K562 treated with DMSO at 1 percent for 12 hours (cell line): ENCODE results near the gene GCN1. TPM values are rescaled to one million over a fixed set of nuclear protein-coding genes. Genes with fewer than 3 reads are reported as not detected.

Experiments used
- total RNA-seq: library from RNA; unstranded; fragments of 300-600 nt; gene quantifications from 2 replicates; pipeline ENCODE4 v1.2.3, GENCODE V29; 2022; ENCODE audit not compliant: insufficient read depth

The GCN1 gene, protein sequence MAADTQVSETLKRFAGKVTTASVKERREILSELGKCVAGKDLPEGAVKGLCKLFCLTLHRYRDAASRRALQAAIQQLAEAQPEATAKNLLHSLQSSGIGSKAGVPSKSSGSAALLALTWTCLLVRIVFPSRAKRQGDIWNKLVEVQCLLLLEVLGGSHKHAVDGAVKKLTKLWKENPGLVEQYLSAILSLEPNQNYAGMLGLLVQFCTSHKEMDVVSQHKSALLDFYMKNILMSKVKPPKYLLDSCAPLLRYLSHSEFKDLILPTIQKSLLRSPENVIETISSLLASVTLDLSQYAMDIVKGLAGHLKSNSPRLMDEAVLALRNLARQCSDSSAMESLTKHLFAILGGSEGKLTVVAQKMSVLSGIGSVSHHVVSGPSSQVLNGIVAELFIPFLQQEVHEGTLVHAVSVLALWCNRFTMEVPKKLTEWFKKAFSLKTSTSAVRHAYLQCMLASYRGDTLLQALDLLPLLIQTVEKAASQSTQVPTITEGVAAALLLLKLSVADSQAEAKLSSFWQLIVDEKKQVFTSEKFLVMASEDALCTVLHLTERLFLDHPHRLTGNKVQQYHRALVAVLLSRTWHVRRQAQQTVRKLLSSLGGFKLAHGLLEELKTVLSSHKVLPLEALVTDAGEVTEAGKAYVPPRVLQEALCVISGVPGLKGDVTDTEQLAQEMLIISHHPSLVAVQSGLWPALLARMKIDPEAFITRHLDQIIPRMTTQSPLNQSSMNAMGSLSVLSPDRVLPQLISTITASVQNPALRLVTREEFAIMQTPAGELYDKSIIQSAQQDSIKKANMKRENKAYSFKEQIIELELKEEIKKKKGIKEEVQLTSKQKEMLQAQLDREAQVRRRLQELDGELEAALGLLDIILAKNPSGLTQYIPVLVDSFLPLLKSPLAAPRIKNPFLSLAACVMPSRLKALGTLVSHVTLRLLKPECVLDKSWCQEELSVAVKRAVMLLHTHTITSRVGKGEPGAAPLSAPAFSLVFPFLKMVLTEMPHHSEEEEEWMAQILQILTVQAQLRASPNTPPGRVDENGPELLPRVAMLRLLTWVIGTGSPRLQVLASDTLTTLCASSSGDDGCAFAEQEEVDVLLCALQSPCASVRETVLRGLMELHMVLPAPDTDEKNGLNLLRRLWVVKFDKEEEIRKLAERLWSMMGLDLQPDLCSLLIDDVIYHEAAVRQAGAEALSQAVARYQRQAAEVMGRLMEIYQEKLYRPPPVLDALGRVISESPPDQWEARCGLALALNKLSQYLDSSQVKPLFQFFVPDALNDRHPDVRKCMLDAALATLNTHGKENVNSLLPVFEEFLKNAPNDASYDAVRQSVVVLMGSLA (N-terminal part only)
- total RNA-seq = 18.3 and 78.5 TPM in 2 replicates

DNA sequence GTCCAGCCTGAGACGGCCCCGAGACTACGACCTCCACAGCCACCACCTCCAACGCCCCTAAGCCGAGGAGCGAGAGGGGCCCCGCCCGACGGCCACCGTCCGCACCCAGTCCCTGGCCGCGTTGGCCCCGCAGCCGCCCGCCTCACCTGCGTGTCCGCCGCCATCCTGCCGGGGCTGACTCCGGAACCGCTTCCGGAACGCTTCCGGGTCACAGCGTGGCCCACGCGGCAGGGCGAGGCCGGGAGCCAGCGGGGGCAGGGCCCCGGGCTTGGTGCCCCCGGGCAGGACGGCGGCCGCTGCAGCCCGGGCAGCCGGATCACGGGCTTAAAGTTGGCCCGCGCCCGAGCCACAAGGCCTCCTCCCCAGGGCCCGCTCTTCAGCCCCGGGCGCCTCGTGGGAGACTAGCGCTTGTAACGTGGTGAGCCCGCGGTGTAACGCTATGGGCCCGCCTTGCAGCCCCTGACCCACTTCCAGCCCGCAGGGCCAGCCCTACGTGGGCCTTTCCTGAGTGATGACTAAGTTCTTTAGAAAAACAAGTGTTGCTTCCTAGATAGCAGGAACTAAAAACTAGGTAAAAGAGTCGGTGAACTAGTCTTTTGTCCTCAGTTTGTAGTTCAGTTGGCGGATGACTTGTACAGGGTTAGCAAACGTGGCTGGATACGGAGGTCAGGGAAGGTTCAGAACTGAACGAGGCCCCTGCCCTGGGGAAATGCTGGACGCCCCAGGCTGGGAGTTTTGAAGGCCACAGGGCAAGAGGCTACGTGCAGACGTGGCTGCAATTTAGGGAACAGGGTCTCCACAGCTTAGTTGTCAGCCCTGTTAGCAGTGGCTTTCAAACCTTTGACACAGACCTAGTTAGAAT is at the start of gene GCN1:
Gene GCN1, minus strand, starts transcription at position 182 of the 862 bp plus-strand sequence. Its CDS starts 18 bp downstream, at position 164.

DNA sequence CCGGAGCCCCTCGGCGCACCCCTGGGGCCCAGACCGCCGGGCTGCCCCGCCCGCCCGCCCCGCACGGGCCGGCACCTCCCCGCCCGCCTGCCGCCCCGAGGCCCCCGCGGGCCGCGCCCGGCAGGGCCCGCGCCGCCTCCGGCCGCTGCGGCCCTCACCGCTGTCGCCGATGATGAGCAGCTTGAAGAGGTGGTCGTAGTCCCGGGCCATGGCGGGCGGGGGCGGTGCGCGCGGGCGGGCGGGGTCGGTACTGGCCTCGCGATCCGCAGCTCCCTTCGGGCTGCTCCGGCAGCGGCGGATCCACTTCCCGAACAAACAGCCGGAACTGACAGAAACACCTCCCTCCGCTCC is 78.1 kb downstream of the GCN1 start, which contains the start of gene RAB35:
Gene RAB35, minus strand, starts transcription at position 313 of the 351 bp plus-strand sequence. Its CDS starts 103 bp downstream, at position 210.

Other genes with a start within 250 kb of the GCN1 start
- gene BICDL1, start 205.5 kb downstream of the GCN1 start, total RNA-seq = 1.2 and 2.0 TPM in 2 replicates
- gene RAB35, start 78.0 kb downstream of the GCN1 start, total RNA-seq = 34.9 and 57.5 TPM in 2 replicates
- gene RPLP0, start 6.4 kb upstream of the GCN1 start, total RNA-seq = 7,895 and 10,585 TPM in 2 replicates
- 50.5 and 107 TPM in 2 replicates for gene PXN, start 71.0 kb upstream of the GCN1 start, total RNA-seq
- gene RNU4-2, start 97.2 kb upstream of the GCN1 start, total RNA-seq = not detected in 2 replicates
- gene RNU4-1, start 98.5 kb upstream of the GCN1 start, total RNA-seq = not detected in 2 replicates
- gene SIRT4, start 107.6 kb upstream of the GCN1 start, total RNA-seq = 5.9 and 7.8 TPM in 2 replicates
- not detected in 2 replicates for gene PLA2G1B, start 133.1 kb upstream of the GCN1 start, total RNA-seq
- gene MSI1, start 174.4 kb upstream of the GCN1 start, total RNA-seq = not detected in 2 replicates
- gene COX6A1, start 243.4 kb upstream of the GCN1 start, total RNA-seq = 703 and 1,042 TPM in 2 replicates